Fibroblast of lung (primary cell): ENCODE measurements around the gene USP37. TPM values are rescaled to one million over a fixed set of nuclear protein-coding genes. Genes with fewer than 3 reads are reported as not detected.
A peak's percentile ranks its signal among the peaks of the same experiment; 100 is the strongest.

Experiments
- DNase-seq, 2 donors: peaks; one replicate each; pipeline versions ENCODE4 v3.0.0 to v3.0.0-alpha.2; 2010; ENCODE audit warnings: low read depth in 2 of 2
- H2AFZ ChIP-seq: 2 replicates; pipeline ENCODE4 v1.5.1; 2012; ENCODE audit warnings: low read length, control low read depth, inconsistent platforms
- H3K27ac ChIP-seq: 2 replicates; pipeline ENCODE4 v1.5.1; 2011; ENCODE audit warnings: low read length, control low read depth; ENCODE audit not compliant: insufficient read depth
- H3K27me3 ChIP-seq: 2 replicates; pipeline ENCODE4 v1.5.1; 2011; ENCODE audit warnings: mild to moderate bottlenecking, low read length; ENCODE audit not compliant: control insufficient read depth, insufficient read depth
- H3K36me3 ChIP-seq: 2 replicates; pipeline ENCODE4 v1.5.1; 2011; ENCODE audit warnings: low read length; ENCODE audit not compliant: control insufficient read depth, insufficient read depth
- H3K4me1 ChIP-seq: 2 replicates; pipeline ENCODE4 v1.5.1; 2011; ENCODE audit warnings: low read length; ENCODE audit not compliant: control insufficient read depth, insufficient read depth; ENCODE audit errors: extremely low read depth
- H3K4me2 ChIP-seq: 2 replicates; pipeline ENCODE4 v1.5.1; 2011; ENCODE audit warnings: low read length, control low read depth; ENCODE audit not compliant: insufficient read depth; ENCODE audit errors: extremely low read depth
- H3K4me3 ChIP-seq, 4 experiments: fragments of 200-600 bp in 1 of 4; sonication (generic) in 1 of 4; replicated peaks in 1 of 4; 2 replicates each; pipeline ENCODE4 v1.5.1; 2011 to 2016; ENCODE audit warnings: low read length in 4 of 4, low read depth in 3 of 4, mild to moderate bottlenecking in 3 of 4, control low read depth in 2 of 4, inconsistent platforms in 1 of 4, mixed read lengths in 1 of 4; ENCODE audit not compliant: insufficient read depth in 1 of 4; ENCODE audit errors: control extremely low read depth in 1 of 4
- H3K79me2 ChIP-seq: 2 replicates; pipeline ENCODE4 v1.5.1; 2012; ENCODE audit warnings: mild to moderate bottlenecking, low read length, inconsistent platforms; ENCODE audit not compliant: control insufficient read depth, insufficient read depth
- H3K9ac ChIP-seq: 2 replicates; pipeline ENCODE4 v1.5.1; 2011; ENCODE audit warnings: mild to moderate bottlenecking, low read length, control low read depth; ENCODE audit not compliant: insufficient read depth
- H3K9me3 ChIP-seq: 2 replicates; pipeline ENCODE4 v1.5.1; 2012; ENCODE audit warnings: low read depth, low read length; ENCODE audit not compliant: control insufficient read depth, insufficient read depth
- H4K20me1 ChIP-seq: 2 replicates; pipeline ENCODE4 v1.5.1; 2011; ENCODE audit warnings: low read length; ENCODE audit not compliant: control insufficient read depth, insufficient read depth; ENCODE audit errors: extremely low read depth
- CTCF ChIP-seq, 2 donors: IDR thresholded peaks in 1 of 2; conservative IDR thresholded peaks in 1 of 2; 1 replicate in 1 of 2; 2 replicates in 1 of 2; pipeline ENCODE4 v1.5.1; 2011 to 2012; ENCODE audit warnings: low read length in 2 of 2, control low read depth in 1 of 2, inconsistent platforms in 1 of 2, low read depth in 1 of 2, mild to moderate bottlenecking in 1 of 2
- EZH2 ChIP-seq: IDR thresholded peaks from 2 replicates; pipeline ENCODE4 v1.5.1; 2012; ENCODE audit warnings: low read length, control low read depth, mild to moderate bottlenecking; ENCODE audit errors: missing control alignments
- polyA plus RNA-seq, 2 donors: library from polyadenylated mRNA; depleted of rRNA in 1 of 2; stranded (reverse) in 1 of 2; unstranded in 1 of 2; fragments of >200 nt; gene quantifications; 2 replicates each; pipeline ENCODE4 v1.2.1, GENCODE V29; 2011 to 2012; ENCODE audit warnings: missing spikeins in 1 of 2
- total RNA-seq: library from RNA; depleted of rRNA; stranded (reverse); fragments of >200 nt; gene quantifications from 2 replicates; pipeline ENCODE4 v1.2.1, GENCODE V29; 2014

The USP37 gene
- total and polyA plus RNA-seq, 2 donors (not counting 1 experiment from before 2014, with no cell fraction given): 4.6 to 8.3 TPM

GRCh38 chr2:218478544-218478943, 89.6 kb downstream of the USP37 start:
- Histone ChIP-seq H3K9me3 (no peaks in the 10 kb centered on the region), H3K4me2 (no peak overlapping the region), H3K4me1 (no peaks in the 10 kb centered on the region), H4K20me1 (no peaks in the 10 kb centered on the region), H3K4me3 (no peak overlapping the region), H3K9ac (no peak overlapping the region), H3K27me3 (no peaks in the 10 kb centered on the region), H3K27ac (no peak overlapping the region), H2AFZ (no peak overlapping the region), H3K79me2 (no peaks in the 10 kb centered on the region), H3K36me3 (peaks cover 1% of the 10 kb centered on the region)
- no peak for DNase-seq
- TF ChIP-seq EZH2 (no peak), CTCF (conservative IDR thresholded peaks at IDR 0.05 in 1 of 2, IDR thresholded peaks at IDR 0.05 in 1 of 2; ENCODE audit: low read depth in 1 of 2, low read length in 2 of 2) (no peak)

GRCh38 chr2:218477247-218477646, 90.9 kb downstream of the USP37 start:
- Histone ChIP-seq H3K4me2 (no peak overlapping the region), H2AFZ (no peak overlapping the region), H4K20me1 (no peaks in the 10 kb centered on the region), H3K9ac (no peak overlapping the region), H3K9me3 (no peaks in the 10 kb centered on the region), H3K36me3 (peaks cover 1% of the 10 kb centered on the region), H3K4me3 (no peak overlapping the region), H3K4me1 (no peaks in the 10 kb centered on the region), H3K27ac (no peak overlapping the region), H3K27me3 (no peaks in the 10 kb centered on the region), H3K79me2 (no peaks in the 10 kb centered on the region)
- no peak for DNase-seq
- TF ChIP-seq EZH2: no peak
- TF ChIP-seq CTCF (conservative IDR thresholded peaks at IDR 0.05 in 1 of 2, IDR thresholded peaks at IDR 0.05 in 1 of 2; ENCODE audit: low read depth in 1 of 2, low read length in 2 of 2): no peak

- Histone ChIP-seq H3K4me2 (peak overlapping the region; percentile 61), H4K20me1 (no peaks in the 10 kb centered on the region), H2AFZ (no peak overlapping the region), H3K36me3 (peaks cover 1% of the 10 kb centered on the region), H3K27me3 (no peaks in the 10 kb centered on the region), H3K9me3 (no peaks in the 10 kb centered on the region), H3K4me1 (no peaks in the 10 kb centered on the region), H3K27ac (no peak overlapping the region), H3K79me2 (no peaks in the 10 kb centered on the region), H3K4me3 (no peak overlapping the region), H3K9ac (no peak overlapping the region)
- peak in 1 of 2 donors; percentile 34 for DNase-seq
- TF ChIP-seq EZH2 (no peak), CTCF (conservative IDR thresholded peaks at IDR 0.05 in 1 of 2, IDR thresholded peaks at IDR 0.05 in 1 of 2; ENCODE audit: low read depth in 1 of 2, low read length in 2 of 2) (no peak)
These were observed 91.5 kb downstream of the USP37 start for GRCh38 chr2:218476676-218477075.
